Endothelial cell of umbilical vein (primary cell): ENCODE measurements around the gene MICAL3. TPM values are rescaled to one million over a fixed set of nuclear protein-coding genes. Genes with fewer than 3 reads are reported as not detected.

Source experiments
- BruUV-seq: library from RNA; stranded (reverse); fragments of 400-500 nt; replicated peaks from 2 replicates; lab custom pipeline; 2021; lab: Mats Ljungman, UMichigan
- CTCF ChIA-PET: fragments of 300-600, 350-600 bp; sonication (Branson Sonifier 250); formaldehyde crosslinking; loops from one replicate; lab custom pipeline; 2021; ENCODE audit warnings: antibody characterized with exemption, inconsistent platforms; lab: Charles Lee
- POLR2A ChIA-PET: fragments of 300-600, 350-600 bp; sonication (Branson Sonifier 250); formaldehyde crosslinking; loops from one replicate; lab custom pipeline; 2021; ENCODE audit warnings: antibody characterized with exemption, inconsistent platforms; lab: Charles Lee
- DNase-seq: peaks from one replicate; pipeline ENCODE4 v3.0.0-alpha.2; 2011; ENCODE audit warnings: low read depth, low spot score
- FAIRE-seq: peaks from 2 replicates; lab custom pipeline; 2011; peaks lifted over from hg19 to GRCh38; lab: Jason Lieb, UNC
- H2AFZ ChIP-seq: 2 replicates; pipeline ENCODE4 v1.6.0; 2012; ENCODE audit warnings: low read depth, low read length, control low read depth, inconsistent platforms
- H3K27ac ChIP-seq: 2 replicates; pipeline ENCODE4 v1.5.1; 2011; ENCODE audit warnings: low read depth, mild to moderate bottlenecking, control low read depth, low read length, moderate library complexity; ENCODE audit not compliant: insufficient read depth
- H3K27me3 ChIP-seq, 2 experiments: 2 replicates each; pipeline versions ENCODE4 v1.6.0 to v1.6.1; 2011; ENCODE audit warnings: low read length in 2 of 2, mixed read lengths in 1 of 2; ENCODE audit not compliant: control insufficient read depth in 2 of 2, insufficient read depth in 2 of 2
- H3K36me3 ChIP-seq, 2 experiments: 2 replicates in 1 of 2; 3 replicates in 1 of 2; pipeline ENCODE4 v1.5.1; 2011; ENCODE audit warnings: low read length in 2 of 2, mild to moderate bottlenecking in 1 of 2, moderate library complexity in 1 of 2; ENCODE audit not compliant: control insufficient read depth in 2 of 2, insufficient read depth in 2 of 2; ENCODE audit errors: extremely low read depth in 1 of 2
- H3K4me1 ChIP-seq: 3 replicates; pipeline ENCODE4 v1.5.1; 2011; ENCODE audit warnings: mild to moderate bottlenecking, low read length; ENCODE audit not compliant: control insufficient read depth, insufficient read depth; ENCODE audit errors: extremely low read depth
- H3K4me2 ChIP-seq: 2 replicates; pipeline ENCODE4 v1.6.1; 2011; ENCODE audit warnings: low read length, control low read depth, mixed read lengths; ENCODE audit not compliant: insufficient read depth
- H3K4me3 ChIP-seq, 3 experiments: fragments of 200-600 bp in 1 of 3; sonication (generic), shearing (Covaris generic) in 1 of 3; replicated peaks in 1 of 3; 2 replicates each; pipeline ENCODE4 v1.5.1; 2011 to 2016; ENCODE audit warnings: control low read depth in 3 of 3, low read length in 3 of 3, mild to moderate bottlenecking in 2 of 3, inconsistent platforms in 1 of 3, low read depth in 1 of 3, moderate library complexity in 1 of 3; ENCODE audit not compliant: insufficient read depth in 1 of 3
- H3K79me2 ChIP-seq: 2 replicates; pipeline ENCODE4 v1.6.0; 2012; ENCODE audit warnings: low read length, inconsistent platforms; ENCODE audit not compliant: control insufficient read depth, insufficient read depth
- H3K9ac ChIP-seq: replicated peaks from 2 replicates; pipeline ENCODE3; 2011; ENCODE audit warnings: low read length, control low read depth; ENCODE audit not compliant: insufficient read depth; ENCODE audit errors: extremely low read depth
- H3K9me1 ChIP-seq: replicated peaks from 3 replicates; pipeline ENCODE4 v1.6.0; 2011; ENCODE audit warnings: mild to moderate bottlenecking, low read length; ENCODE audit not compliant: control insufficient read depth, insufficient read depth; ENCODE audit errors: extremely low read depth
- H3K9me3 ChIP-seq: replicated peaks from 2 replicates; pipeline ENCODE4 v1.5.1; 2012; ENCODE audit warnings: low read length, inconsistent platforms; ENCODE audit not compliant: control insufficient read depth, insufficient read depth
- H4K20me1 ChIP-seq: replicated peaks from 2 replicates; pipeline ENCODE3; 2011; ENCODE audit warnings: mild to moderate bottlenecking, low read length; ENCODE audit not compliant: control insufficient read depth, insufficient read depth; ENCODE audit errors: extremely low read depth
- CTCF ChIP-seq, 2 donors: IDR thresholded peaks; 1 replicate in 1 of 2; 2 replicates in 1 of 2; pipeline ENCODE4 v1.5.1; 2011; ENCODE audit warnings: low read length in 2 of 2, mild to moderate bottlenecking in 2 of 2, moderate library complexity in 2 of 2, control low read depth in 1 of 2, inconsistent platforms in 1 of 2, low read depth in 1 of 2; ENCODE audit not compliant: insufficient read depth in 1 of 2; ENCODE audit errors: extremely low read depth in 1 of 2
- EZH2 ChIP-seq: IDR thresholded peaks from 2 replicates; pipeline ENCODE4 v1.6.1; 2012; ENCODE audit warnings: borderline replicate concordance, low read depth, mild to moderate bottlenecking, moderate library complexity, low read length, inconsistent platforms; ENCODE audit not compliant: severe bottlenecking
- FOS ChIP-seq: IDR thresholded peaks from 2 replicates; pipeline ENCODE4 v1.6.1; 2011; ENCODE audit warnings: mild to moderate bottlenecking, low read length, moderate library complexity, borderline replicate concordance; ENCODE audit not compliant: insufficient read depth
- GATA2 ChIP-seq: IDR thresholded peaks from 2 replicates; pipeline ENCODE4 v1.7.0; 2011; ENCODE audit warnings: low read depth, mild to moderate bottlenecking, moderate library complexity, mixed read lengths, low read length; ENCODE audit not compliant: insufficient read length, insufficient read depth
- JUN ChIP-seq: IDR thresholded peaks from 2 replicates; pipeline ENCODE4 v1.6.1; 2011; ENCODE audit warnings: borderline replicate concordance, low read depth; ENCODE audit not compliant: insufficient read length, insufficient read depth
- MAX ChIP-seq: IDR thresholded peaks from 2 replicates; pipeline ENCODE4 v1.6.1; 2011; ENCODE audit not compliant: insufficient read depth, insufficient read length
- MYC ChIP-seq: IDR thresholded peaks from one replicate; pipeline ENCODE4 v1.6.1; 2011; ENCODE audit warnings: mild to moderate bottlenecking, low read depth, low read length
- POLR2A ChIP-seq: IDR thresholded peaks from 2 replicates; pipeline ENCODE4 v1.6.1; 2012; ENCODE audit warnings: low read depth, mild to moderate bottlenecking, control low read depth, low read length
- POLR2AphosphoS5 ChIP-seq: IDR thresholded peaks from 2 replicates; pipeline ENCODE4 v1.6.1; 2012; ENCODE audit warnings: low read depth, mild to moderate bottlenecking, control low read depth, low read length, moderate library complexity; ENCODE audit not compliant: insufficient read depth
- dilution Hi-C: fragments of 300-500 bp; cut with MboI; formaldehyde crosslinking; loops from one replicate; pipeline ENCODE4 v1.15.0; 2019; ENCODE audit warnings: low sequenced_read_pairs; ENCODE audit not compliant: extremely low pct_ligation_motif_present
- intact Hi-C: fragments of 100-400 bp; cut with micrococcal nuclease; formaldehyde crosslinking; loops from one replicate; pipeline ENCODE4 v1.10.0; 2022
- polyA plus RNA-seq, 4 experiments: library from polyadenylated mRNA; depleted of rRNA in 3 of 4; stranded (reverse) in 3 of 4; unstranded in 1 of 4; fragments of >200 nt; gene quantifications; 2 replicates each; pipeline versions ENCODE4 v1.2.1 to v1.2.3, GENCODE V29; 2011 to 2012; ENCODE audit warnings: missing spikeins in 1 of 4
- total RNA-seq: library from RNA; stranded (reverse); gene quantifications from 2 replicates; pipeline ENCODE4 v1.2.3, GENCODE V29; 2021

The MICAL3 gene
- total and polyA plus RNA-seq, 2 donors (not counting 3 experiments of a cell fraction or from before 2014, with no cell fraction given), result 14.5 to 63.7 TPM

GRCh38 chr22:17761138-17761488, 263.2 kb downstream of the MICAL3 start:
- Histone ChIP-seq H3K27me3 (no peaks in the 10 kb centered on the region), H3K9ac (no peak overlapping the region), H3K4me2 (no peak overlapping the region), H3K9me1 (no peaks in the 10 kb centered on the region), H3K4me3 (no peak overlapping the region), H3K9me3 (no peaks in the 10 kb centered on the region), H3K36me3 (no peaks in the 10 kb centered on the region), H3K27ac (no peak overlapping the region), H4K20me1 (no peaks in the 10 kb centered on the region), H3K4me1 (no peaks in the 10 kb centered on the region), H3K79me2 (peaks cover 31% of the 10 kb centered on the region), H2AFZ (no peak overlapping the region)
- ChIA-PET POLR2A (no interaction called here), CTCF (interaction anchor here (1.1 kb wide), 1 partner anchor 315 kb away, joined by 4 read pairs; no protein-coding TSS in a partner anchor)
- no peak for FAIRE-seq
- no TSS peak for BruUV-seq
- TF ChIP-seq CTCF (IDR thresholded peaks at IDR 0.05; ENCODE audit: extremely low read depth in 1 of 2, insufficient read depth in 1 of 2, low read depth in 1 of 2, low read length in 2 of 2) (no peak), MAX (no peak), POLR2A (no peak), POLR2AphosphoS5 (no peak), JUN (no peak), MYC (no peak), GATA2 (no peak), FOS (no peak), EZH2 (no peak)
- DNase-seq, result no peak
- dilution Hi-C loops (no loop called here), intact Hi-C loops (no loop called here)
